GM19193 (cell line): ENCODE measurements around the gene SLC24A4.

Source experiments
- POLR2A ChIP-seq: IDR thresholded peaks from 4 replicates; pipeline ENCODE4 v1.6.1; 2011; ENCODE audit not compliant: insufficient read depth, insufficient read length; ENCODE audit errors: extremely low read depth

SLC24A4 gene

DNA sequence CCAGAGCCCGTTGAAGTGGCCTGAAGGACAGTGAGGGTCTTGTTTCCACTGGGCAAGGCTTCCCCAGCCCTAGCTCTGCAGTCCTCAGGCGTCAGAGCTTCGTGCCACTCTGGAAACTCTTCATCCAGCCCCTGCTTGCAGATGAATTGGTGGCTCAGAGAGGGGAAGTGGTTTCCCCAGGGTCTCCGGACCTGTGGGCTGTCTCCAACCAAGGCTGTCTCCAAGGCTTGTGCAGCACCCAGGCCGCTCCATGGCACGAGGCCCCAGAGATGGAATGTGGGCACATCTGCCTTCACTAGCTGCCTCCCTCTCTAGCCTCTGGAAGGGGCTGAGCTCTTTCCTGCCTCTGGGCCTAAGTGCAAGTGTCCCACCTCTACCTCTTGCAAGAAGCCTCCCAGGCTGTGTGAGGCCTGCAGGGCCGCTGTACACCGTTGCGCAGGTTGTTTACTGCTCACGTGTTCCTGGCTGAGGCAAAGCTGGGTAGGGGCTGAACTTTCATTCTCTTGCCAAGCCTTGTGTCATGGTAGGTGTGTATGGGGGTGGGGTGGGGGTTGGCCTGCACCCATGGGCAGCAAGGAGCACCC, 201.7 kb downstream of the SLC24A4 start:
- no peak for TF ChIP-seq POLR2A

DNA sequence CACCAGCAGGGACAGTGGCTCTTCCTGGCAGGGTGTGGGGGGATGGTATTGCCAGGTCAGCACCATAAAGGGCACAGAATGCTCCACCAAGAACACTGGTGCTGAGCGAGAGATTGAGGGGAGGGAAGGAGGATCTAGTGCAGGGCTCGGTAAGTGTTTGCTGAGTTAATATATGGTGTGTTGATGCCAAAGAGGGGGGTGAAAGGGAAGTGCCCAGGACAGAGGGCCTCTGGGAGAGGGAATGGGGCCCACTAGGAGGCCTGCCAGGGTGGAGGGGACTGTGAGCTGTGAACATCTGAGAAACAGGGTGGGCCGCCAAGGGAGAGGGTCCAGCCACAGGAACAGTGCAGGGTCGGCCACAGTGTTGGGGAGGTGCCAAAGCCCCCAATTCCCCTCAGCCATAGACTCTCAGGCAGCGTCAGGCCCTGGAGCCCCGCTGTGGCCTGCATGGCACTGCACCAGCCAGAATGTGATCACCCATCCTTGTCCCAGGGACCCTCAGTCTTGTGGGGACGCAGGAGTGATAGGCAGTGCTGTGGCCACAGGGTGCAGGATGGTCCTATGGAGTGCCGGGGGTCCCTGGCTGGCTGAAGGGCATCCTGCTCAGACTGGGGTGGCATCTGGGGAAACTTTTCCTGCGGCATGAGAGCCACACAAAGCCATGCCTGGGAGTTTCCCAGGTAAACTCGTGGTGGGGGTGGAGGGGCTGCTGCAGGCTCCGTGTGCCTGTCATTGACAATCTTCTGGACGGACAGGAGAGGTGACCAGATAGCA, 202.5 kb downstream of the SLC24A4 start:
- TF ChIP-seq POLR2A: no peak

DNA sequence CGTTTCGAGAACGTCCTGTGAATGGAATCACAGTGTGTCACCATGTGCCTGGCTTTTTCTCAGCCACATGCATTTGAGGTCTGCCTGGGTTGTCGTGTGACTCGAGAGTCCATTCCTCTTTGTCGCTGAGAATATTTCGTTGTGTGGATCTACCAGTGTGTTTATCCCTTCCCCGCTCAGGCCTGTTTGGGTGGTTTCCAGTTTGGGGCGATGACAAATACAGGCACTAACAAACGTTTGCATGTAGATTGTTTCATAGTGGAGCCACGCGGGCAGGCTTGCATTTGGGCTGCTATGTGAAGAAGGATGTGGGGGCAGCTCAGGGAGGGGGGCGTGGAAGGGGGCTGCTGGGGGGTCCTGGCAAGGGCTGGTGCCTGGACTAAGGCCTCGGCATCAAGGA, 204.8 kb downstream of the SLC24A4 start:
- no peak for TF ChIP-seq POLR2A

DNA sequence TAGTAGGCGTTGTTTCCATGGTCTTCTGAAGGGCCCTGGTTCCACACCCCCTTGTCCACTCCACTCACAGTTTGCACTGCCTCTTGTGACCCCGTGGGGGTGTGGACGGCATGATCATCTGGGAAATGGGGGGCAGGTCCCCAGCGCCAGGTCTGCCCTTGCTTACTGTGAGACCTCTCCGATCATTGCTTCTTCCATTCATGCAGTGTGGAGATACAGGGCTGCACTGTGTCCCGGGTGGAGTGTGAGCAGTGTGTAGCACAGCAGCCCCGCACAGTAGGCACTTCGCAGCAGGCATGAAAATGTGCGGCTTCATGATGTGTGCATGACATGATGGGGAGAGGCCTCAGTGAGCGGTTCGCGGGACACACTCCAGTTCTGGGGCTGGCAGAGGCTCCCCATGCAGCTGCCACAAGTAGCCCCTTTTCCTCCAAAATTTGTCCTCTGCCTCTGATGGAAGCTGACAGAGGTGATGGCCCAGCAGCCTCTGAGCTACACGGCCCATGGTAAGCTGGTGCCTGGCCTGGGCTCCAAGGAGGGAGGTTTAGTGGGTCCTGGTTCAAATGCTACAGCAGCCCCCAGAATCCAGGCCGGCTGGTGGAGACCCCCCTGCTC, 205.6 kb downstream of the SLC24A4 start:
- TF ChIP-seq POLR2A: no peak

DNA sequence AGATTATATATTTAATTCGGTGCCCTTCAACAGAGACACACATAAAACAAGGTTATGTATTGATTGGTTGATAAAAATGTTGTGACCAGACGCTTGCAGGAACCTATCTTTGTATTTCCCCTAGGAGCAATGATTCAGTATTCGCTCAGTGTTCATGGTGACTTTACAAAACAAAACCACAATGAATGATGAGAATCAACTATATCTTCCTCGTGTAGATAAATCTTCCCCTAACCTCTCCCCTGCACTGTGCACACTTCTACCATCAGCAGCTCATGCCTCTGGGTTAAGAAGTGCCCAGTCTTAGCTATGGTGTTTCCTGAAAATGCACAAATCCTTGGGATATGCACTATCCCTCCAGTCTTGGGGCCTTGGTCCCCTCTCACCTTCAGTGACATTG, 206.9 kb downstream of the SLC24A4 start:
- TF ChIP-seq POLR2A: no peak

DNA sequence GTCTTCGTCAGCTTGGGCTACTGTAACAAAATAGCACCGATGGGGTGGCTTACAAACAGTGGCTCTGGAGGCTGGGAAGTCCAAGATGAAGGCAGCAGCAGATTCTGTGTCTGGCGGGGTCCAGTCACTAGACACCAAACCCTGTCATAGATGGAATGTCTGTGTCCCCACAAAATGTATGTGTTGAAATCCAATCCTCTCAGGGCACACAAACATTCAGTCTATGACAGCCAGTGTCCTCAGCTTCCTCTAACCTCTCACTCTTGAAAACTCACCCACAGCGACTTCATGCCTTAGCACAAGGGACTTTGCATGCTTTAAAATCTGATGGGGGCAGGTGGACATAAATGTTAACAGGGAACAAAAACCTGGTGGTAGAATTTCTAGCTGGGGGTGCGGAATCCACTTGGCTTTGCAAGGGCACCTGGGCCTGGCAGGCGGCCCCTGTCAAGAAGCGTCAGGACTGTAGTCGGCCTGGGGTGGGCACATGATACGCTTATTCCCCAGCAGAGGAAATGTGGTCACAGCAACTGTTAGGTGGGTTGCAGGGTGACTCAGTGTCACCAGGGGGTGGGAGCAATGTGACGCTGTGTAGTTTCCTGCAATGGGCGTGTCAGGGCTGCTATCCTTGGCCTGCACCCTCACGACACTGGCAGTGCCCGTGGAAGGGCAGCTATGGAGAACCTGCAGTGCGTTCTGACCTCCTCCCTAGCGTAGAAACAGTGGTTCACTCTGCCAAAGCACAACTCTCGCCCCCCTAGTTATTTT, 208.3 kb downstream of the SLC24A4 start:
- TF ChIP-seq POLR2A: no peak

DNA sequence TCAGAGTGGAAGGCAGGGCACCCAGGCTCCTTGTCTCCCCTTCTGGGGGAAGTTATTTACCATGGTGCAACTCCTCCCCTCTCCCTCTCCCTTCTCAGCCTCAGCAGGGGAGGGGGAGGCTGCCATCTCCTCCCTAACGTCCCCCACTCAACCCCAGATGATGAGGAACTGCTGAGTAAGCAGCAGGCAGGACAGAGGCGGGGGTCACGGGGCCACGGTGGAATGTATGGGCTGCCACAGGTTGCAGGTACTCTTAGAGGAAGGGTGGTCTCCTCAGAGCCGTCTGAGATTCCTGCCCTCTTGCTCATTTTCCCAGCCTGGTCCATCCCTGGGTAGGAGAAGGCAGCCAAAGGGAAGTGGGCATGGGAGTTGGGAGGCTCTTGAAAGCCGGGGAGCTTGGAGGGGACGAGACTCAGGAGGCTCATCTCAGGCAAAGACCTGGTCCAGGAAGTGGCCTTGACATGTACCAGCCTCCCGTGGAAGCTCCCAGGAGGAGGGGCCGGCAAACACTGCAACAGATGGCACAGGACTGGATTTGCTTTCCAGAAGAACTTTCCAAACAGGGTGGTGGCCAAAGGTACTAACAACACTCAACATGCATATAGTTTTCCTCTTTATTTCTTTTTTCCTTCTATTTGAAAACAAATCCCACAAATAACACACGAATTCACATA, 209.7 kb downstream of the SLC24A4 start:
- no peak for TF ChIP-seq POLR2A

DNA sequence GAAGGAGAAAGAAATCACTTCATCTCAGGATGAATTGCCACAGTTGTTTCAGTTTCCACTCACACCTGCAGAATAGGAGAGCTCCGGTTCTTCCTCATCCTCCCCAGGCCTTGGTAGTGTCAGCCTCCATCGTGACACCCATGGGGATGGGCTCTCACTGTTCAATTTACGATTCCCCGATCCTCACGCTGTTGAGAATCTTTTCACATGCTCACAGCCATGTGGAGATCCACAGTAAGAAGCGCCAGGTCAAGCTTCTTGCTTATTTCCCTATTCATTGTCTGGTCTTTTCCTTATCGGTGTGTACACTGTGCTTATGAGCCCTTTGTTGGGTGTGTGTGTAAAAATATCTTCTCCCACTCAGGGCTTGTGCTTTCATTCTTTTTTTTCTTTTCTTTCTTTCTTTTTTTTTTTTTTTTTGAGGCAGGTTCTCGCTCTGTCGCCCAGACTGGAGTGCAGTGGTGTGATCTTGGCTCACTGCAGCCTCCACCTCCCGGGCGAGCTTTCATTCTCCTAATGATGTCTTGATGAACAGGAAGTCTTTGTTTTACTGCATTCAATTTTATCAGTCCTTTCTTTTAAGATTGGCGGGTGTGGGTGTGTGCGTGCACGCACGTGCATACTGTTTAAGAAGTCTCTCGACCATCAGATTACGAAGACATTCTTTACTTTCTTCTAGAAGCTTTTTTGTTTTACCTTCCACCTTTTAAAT, 212.1 kb downstream of the SLC24A4 start:
- TF ChIP-seq POLR2A: no peak

DNA sequence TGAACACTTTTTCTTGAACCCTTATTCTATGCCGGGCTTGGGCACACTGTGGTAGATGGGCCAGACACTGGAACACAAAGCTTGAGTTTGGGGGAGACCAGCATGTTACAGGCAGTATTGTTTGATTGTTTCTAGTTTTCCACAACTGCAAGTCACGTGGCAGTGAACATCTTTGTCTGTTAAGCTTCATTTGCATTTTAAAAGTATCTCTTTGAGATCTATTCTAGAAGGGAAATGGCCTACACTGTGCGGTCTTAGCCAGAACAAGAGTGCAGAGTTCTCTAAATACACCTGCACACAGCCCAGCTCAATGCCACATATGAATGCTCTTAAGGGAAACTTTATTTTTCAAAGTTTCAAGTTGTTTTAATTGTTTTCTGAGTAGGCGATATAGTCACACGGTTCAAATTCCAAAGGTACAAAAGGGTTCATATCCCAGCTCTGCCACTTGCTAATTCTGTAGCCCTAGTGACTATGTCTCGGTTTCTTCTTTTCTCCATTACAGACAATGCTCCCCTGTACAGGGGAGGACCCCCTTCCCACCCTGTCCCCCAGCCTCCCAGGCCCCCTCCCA, 215.5 kb downstream of the SLC24A4 start:
- TF ChIP-seq POLR2A: no peak

DNA sequence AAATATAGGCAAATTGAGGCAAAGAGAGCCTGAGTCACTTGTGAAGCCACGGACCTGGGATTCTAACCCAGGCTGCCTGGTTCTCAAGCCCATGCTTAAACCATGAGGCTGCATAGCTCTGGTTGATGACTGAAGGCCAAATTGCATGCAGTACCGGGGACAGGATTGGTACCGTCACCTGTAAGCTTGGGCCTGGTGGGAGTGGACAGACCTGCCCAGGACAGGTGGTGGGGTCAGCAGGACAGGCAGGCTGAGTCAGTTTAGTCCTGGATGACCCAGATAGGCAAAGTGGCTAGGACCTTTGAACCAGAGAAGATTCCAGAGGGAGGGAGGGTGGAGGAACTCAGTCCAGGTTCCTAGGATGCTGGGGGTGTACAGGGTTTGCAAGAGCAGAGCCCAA, 216.5 kb downstream of the SLC24A4 start:
- no peak for TF ChIP-seq POLR2A

DNA sequence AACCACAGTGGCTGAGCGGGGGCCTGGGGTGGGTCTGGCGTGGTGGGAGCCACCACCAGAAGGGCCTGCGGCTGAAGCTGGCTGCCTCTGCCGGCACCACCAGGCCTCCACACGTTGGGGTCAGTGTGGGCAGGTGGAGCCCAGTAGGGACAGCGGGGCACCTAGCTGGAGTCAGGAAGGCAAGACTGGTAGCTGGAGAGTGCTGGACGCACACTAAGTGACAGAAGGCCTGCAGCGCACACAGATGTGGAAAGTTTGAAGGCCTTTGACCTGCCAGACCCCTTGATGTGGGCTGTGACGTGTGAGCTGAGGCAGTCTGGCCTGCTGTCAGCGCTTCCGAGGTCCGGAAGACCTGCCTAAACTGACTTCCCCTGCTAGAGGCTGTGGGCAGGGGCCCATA, 216.9 kb downstream of the SLC24A4 start:
- no peak for TF ChIP-seq POLR2A

DNA sequence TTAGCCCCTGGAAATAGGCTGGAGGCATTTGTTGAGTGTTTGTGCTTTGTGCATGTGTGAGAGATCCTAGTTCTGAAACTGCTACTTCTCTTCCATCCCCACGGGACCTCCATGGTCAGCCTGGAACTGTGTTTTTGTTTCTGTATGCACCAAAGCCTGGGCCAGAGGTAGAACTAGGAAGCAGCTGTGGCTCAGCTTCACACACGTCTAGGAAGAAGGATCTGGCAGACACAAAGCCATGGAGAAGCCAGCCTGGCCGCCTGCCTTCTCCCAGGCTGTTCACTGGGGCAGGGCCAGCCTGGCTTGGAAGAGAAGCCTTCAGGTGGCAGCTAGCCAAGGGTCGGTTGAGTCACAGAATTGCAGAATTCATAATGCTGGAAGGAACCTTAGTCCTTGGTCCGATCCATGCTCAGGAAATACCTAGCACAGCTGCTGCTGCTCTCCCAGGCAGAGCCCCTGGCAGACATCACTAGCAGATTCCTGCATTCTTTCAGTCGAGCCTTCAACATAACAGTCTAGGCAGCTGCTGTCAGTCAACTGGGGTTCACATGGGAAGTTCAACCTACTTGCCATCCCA, 217.6 kb downstream of the SLC24A4 start:
- no peak for TF ChIP-seq POLR2A

DNA sequence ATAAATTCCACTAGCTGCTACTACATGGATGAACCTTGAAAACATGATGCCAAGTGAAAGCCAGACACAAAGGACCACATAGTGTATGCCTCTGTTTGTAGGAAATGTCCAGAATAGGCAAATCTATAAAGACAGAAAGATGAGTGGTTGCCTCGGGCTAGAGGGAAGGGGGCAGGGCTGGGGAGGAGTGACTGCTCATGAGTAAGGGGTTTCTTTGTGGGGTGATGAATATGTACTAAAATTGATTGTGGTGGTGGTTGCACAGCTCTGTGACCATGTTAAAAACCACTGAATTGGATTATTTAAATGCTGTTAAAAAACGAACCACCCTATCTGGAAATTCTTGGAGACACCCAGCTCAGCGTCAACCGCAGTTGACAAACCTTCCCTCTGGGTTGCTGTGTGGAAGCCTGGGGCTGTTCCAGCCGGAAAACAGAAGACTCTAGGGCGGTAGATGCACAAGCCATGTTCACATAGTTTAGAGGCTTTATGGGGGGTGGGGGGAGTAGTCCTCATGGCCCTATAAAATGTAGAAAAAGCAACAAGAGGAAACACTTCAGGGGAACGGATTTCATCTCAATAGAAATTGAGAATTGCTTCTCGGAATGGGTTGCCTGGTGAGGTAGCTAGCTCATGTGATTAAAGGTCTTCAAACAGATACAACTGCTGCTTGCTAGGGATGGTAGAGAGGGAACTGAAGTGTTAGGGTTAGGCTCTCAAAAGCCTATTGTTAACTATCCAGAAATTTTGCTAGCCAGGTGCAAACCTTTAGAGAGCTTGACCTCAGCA, 220.0 kb downstream of the SLC24A4 start:
- TF ChIP-seq POLR2A: no peak
